ENCODE results near the gene C3orf33.
"Not testable (repeated sequence)": the region's sequence is repeated elsewhere in the genome, so short reads cannot be mapped to it uniquely, and the experiment has no call there.

The C3orf33 gene

DNA sequence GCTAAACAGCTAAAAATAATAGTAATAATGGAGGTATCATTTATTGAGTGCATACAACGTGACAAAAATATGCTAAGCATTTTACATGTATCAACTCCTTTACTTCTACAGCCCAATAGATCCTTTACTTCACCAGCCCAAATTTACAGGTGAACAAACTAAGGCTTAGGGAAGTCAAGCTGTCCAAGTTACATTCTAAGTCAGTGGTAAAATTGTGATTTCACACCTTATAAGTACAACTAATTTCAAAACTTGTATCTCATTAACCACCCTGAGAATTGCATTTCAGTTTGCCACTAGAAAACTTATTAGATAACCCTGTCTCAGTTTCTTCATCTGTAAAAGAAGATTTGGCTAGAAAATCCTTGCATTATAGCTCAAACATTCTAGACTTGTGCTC lies 37.5 kb upstream of the C3orf33 start:
- DNase-seq (ENCODE audit: extremely low read depth, low read depth), result no peak
- TF ChIP-seq, protein P1, sequence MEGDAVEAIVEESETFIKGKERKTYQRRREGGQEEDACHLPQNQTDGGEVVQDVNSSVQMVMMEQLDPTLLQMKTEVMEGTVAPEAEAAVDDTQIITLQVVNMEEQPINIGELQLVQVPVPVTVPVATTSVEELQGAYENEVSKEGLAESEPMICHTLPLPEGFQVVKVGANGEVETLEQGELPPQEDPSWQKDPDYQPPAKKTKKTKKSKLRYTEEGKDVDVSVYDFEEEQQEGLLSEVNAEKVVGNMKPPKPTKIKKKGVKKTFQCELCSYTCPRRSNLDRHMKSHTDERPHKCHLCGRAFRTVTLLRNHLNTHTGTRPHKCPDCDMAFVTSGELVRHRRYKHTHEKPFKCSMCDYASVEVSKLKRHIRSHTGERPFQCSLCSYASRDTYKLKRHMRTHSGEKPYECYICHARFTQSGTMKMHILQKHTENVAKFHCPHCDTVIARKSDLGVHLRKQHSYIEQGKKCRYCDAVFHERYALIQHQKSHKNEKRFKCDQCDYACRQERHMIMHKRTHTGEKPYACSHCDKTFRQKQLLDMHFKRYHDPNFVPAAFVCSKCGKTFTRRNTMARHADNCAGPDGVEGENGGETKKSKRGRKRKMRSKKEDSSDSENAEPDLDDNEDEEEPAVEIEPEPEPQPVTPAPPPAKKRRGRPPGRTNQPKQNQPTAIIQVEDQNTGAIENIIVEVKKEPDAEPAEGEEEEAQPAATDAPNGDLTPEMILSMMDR (IDR thresholded peaks at IDR 0.05; ENCODE audit: low read depth, low read length), result no peak

DNA sequence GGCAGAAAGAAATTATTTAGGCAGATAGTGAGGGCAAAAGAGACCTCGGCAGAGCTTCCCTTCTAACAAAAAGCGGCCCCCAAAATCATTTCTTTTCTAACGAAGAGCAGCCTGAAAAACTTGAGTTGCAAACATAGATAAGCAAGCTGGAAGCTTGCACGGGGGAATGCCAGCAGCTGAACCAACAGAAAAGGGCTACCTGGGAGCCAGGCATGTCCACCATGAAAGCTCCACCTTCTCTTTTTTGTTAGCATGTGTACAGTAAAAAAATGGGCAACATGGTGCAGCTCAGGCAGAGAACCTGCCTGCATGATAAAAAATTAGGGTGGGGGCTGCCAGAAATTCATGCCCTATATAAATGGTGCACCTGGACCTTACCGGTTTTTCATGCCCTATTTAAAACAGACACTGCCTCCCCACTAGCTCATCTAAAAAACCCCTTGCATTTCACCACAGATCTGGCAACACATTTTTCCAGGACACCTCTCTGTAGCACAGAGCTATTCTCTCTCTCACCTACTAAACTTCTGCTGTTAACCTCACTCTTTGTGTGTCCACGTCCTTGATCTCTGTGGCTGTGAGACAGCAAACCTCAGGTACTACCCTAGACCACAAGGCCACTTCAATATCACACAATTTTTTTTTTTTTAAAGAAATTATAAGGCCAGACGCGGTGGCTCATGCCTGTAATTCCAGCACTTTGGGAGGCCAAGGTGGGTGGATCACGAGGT lies 29.4 kb upstream of the C3orf33 start:
- TF ChIP-seq, protein P1 (IDR thresholded peaks at IDR 0.05; ENCODE audit: low read depth, low read length), result no peak
- no peak for DNase-seq (ENCODE audit: extremely low read depth, low read depth)

DNA sequence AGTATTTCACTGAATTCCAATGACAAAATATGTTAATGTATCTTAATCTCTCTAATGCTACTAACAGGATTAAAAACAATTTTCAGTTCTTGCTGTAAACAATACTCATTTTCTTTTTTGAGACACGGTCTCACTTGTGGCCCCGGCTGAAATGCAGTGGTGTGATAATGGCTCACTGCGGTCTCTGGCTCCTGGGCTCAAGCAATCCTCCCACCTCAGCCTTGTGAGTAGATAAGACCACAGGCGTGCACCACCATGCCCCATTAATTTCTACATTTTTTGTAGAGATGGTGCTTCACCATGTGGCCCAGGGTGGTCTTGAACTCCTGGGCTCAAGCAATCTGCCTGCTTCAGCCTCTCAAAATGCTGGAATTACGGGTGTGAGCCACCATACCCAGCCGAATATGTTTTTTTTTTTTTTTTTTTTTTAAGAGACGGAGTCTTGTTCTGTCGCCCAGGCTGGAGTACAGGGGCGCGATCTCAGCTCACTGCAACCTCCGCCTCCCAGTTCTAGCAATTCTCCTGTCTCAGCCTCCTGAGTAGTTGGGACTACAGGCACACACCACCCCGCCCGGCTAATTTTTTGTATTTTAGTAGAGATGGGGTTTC lies 22.5 kb upstream of the C3orf33 start:
- DNase-seq (ENCODE audit: extremely low read depth, low read depth), result not testable (repeated sequence)

DNA sequence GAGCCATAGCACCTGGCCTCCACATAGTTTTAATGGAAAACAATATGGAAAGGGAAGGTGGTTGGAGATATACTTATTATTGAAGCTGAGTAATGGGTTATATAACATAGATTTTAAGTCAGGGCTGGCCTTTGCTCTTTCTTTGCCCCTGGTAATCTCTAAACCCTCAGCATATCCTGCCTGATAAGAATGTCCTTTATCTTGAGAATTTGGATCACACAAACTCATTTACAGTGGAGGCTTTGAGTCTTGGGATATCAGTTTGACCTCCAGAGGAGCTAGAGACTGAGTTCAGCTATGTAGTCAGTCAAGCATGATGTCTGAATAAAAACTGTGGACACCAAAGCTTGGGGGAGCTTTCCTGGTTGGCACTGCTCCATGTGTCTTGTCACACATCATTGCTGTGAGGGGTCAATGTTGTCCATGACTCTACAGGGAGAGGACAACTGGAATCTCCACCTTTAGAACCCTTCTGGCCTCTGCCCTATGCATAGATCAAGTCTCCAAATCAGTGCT lies 9.0 kb upstream of the C3orf33 start:
- TF ChIP-seq, protein P1 (IDR thresholded peaks at IDR 0.05; ENCODE audit: low read depth, low read length), result no peak
- DNase-seq (ENCODE audit: extremely low read depth, low read depth), result no peak

DNA sequence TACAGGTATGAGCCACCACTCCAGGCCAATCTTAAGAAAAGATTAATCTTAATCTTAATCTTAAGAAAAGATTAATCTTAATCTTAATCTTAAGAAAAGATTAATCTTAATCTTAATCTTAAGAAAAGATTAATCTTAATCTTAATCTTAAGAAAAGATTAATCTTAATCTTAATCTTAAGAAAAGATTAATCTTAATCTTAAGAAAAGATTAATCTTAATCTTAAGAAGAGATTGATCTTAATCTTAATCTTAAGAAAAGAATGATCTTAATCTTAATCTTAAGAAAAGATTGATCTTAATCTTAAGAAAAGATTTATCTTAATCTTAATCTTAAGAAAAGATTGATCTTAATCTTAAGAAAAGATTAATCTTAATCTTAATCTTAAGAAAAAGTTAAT lies 7.1 kb upstream of the C3orf33 start:
- not testable (repeated sequence) for DNase-seq (ENCODE audit: extremely low read depth, low read depth)

DNA sequence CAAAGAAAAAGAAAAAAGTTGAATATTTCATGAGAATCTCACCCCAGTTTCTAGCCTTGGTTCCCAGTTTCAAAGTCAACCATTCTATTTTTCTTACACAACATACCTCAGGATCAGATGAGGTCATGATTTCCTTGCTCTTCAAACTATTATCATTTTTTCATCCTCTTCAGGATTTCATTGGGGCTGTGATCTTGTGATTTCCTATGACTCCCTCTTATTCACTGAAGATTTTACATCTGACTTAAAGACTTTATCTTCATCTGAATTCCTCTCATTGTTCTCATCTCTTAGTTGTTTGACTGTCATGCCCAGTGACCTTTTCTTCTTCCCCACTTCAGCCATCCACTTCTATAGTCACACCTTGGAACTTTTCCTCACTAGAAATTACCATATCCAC lies 3.1 kb upstream of the C3orf33 start:
- no peak for DNase-seq (ENCODE audit: extremely low read depth, low read depth)
- TF ChIP-seq, protein P1 (IDR thresholded peaks at IDR 0.05; ENCODE audit: low read depth, low read length), result no peak

DNA sequence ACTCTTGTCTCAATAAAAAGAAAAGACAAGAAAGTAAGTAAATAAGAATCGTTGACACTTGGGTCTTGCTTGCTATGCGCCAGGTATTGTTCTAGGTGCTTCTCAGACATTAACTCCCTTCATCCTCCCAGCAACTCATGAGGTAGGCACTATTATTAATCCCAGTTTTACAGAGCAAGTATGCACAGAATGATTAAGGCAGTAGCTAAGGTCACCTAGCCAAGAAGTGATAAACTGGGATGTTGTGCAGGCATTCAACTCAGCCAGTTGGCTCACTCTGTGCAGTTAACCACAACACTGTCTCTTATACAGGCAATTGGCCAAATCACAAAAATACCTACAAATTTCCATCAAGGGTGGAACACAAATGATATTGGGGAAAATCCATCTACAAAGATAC lies 1.7 kb upstream of the C3orf33 start:
- TF ChIP-seq, protein P1 (IDR thresholded peaks at IDR 0.05; ENCODE audit: low read depth, low read length), result no peak

DNA sequence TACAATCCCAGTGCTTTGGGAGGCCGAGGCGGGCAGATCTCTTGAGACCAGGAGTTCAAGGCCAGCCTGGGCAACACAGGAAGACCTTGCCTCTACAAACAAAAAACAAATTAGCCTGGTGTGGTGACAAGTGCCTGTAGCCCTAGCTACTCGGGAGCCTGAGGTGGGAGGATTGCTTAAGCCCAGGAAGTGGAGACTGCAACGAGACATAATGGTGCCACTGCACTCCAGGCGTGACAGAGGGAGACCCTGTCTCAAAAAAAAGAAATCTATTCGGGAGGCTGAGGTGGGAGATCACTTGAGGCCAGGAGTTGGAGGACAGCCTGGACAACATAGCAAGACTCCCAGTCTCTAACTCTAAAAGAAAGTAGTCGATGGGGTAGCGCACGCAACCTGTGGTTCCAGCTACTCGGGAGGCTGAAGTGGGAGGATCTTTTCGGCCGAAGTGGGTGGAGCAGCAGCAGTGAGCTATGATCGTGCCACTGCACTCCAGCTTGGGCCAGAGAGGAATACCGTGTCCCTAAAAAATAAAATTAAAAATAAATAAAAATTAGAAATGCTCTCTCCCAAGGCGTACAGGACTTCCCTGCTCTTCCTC lies 775 bp downstream of the C3orf33 start:
- DNase-seq (ENCODE audit: extremely low read depth, low read depth), result no peak
- TF ChIP-seq, protein P1 (IDR thresholded peaks at IDR 0.05; ENCODE audit: low read depth, low read length), result no peak

More for the DNA sequence above, 1.7 kb upstream of the C3orf33 start:
- DNase-seq (ENCODE audit: extremely low read depth, low read depth), result no peak

Measured in AG09319 (cell line).